GM21786 (cell line): ENCODE measurements around the gene TTLL5.
"Not testable (repeated sequence)": the region's sequence is repeated elsewhere in the genome, so short reads cannot be mapped to it uniquely, and the experiment has no call there.

Source experiments
- ATAC-seq: cut with Tn5 transposase; IDR thresholded peaks from one replicate; pipeline ENCODE4 v1.9.1; 2021; ENCODE audit not compliant: unreplicated experiment

The TTLL5 gene

GRCh38 chr14:75831455-75831854 lies 170.4 kb downstream of the TTLL5 start:
- ATAC-seq: no peak

GRCh38 chr14:75831952-75832351 lies 170.9 kb downstream of the TTLL5 start:
- ATAC-seq: no peak

- ATAC-seq: no peak
Observed at GRCh38 chr14:75832621-75833297, 171.7 kb downstream of the TTLL5 start.

- no peak for ATAC-seq
Observed at GRCh38 chr14:75833326-75834020, 172.4 kb downstream of the TTLL5 start.

GRCh38 chr14:75835156-75835725 lies 174.2 kb downstream of the TTLL5 start:
- ATAC-seq: no peak

- no peak for ATAC-seq
Observed at GRCh38 chr14:75835737-75836136, 174.7 kb downstream of the TTLL5 start.

- ATAC-seq: no peak
Observed at GRCh38 chr14:75837151-75837787, 176.2 kb downstream of the TTLL5 start.

- ATAC-seq: no peak
Observed at GRCh38 chr14:75840911-75841310, 179.9 kb downstream of the TTLL5 start.

- ATAC-seq: no peak
Observed at GRCh38 chr14:75842551-75842950, 181.5 kb downstream of the TTLL5 start.

- ATAC-seq: no peak
Observed at GRCh38 chr14:75844486-75844885, 183.4 kb downstream of the TTLL5 start.

- ATAC-seq: no peak
Observed at GRCh38 chr14:75845136-75845804, 184.2 kb downstream of the TTLL5 start.

GRCh38 chr14:75846694-75847093 lies 185.6 kb downstream of the TTLL5 start:
- ATAC-seq: not testable (repeated sequence)

GRCh38 chr14:75847584-75847983 lies 186.5 kb downstream of the TTLL5 start:
- no peak for ATAC-seq

GRCh38 chr14:75848167-75848913 lies 187.3 kb downstream of the TTLL5 start:
- ATAC-seq: no peak

- no peak for ATAC-seq
Observed at GRCh38 chr14:75849300-75849895, 188.4 kb downstream of the TTLL5 start.

- no peak for ATAC-seq
Observed at GRCh38 chr14:75851574-75851866, 190.5 kb downstream of the TTLL5 start.

GRCh38 chr14:75854111-75854799 lies 193.2 kb downstream of the TTLL5 start:
- ATAC-seq: no peak

GRCh38 chr14:75857199-75857598 lies 196.2 kb downstream of the TTLL5 start:
- ATAC-seq: no peak

- ATAC-seq: no peak
Observed at GRCh38 chr14:75858362-75858761, 197.3 kb downstream of the TTLL5 start.

- ATAC-seq: no peak
Observed at GRCh38 chr14:75859746-75860145, 198.7 kb downstream of the TTLL5 start.
